ENCODE measurements around the gene AFAP1.

DNA sequence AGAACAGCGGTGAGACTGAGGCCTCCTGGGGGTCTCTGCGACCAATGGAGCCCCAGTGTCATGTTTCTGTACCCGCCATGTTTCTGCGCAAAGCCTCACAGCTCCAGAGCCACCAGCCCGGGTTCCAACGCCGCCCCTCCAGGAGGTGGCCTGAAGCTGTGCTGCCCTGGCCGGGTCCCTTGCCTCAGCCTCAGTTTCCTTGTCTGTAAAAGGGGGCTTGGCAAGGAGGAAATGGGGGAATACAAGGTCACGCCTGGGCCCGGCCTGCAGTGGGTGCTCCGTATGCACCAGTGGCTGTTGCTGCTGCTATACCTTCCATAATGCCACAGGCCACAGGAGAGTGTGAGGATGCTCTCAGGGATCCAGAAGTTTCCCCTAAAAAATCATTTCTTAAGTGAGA lies 229.5 kb downstream of the AFAP1 start:
- TF ChIP-seq EGR1 (IDR thresholded peaks at IDR 0.05) (no peak), TCF12 (IDR thresholded peaks at IDR 0.05; ENCODE audit: low read depth) (no peak), TEAD4 (IDR thresholded peaks at IDR 0.05) (no peak), RAD21 (IDR thresholded peaks at IDR 0.05; ENCODE audit: low read depth) (no peak), CREB1 (IDR thresholded peaks at IDR 0.05; ENCODE audit: low read depth) (no peak), YY1 (IDR thresholded peaks at IDR 0.05; ENCODE audit: low read depth) (no peak), ZBTB7A (IDR thresholded peaks at IDR 0.05; ENCODE audit: low read depth) (no peak), CEBPB (IDR thresholded peaks at IDR 0.05) (no peak), TAF1 (IDR thresholded peaks at IDR 0.05; ENCODE audit: low read depth) (no peak), EP300 (IDR thresholded peaks at IDR 0.05; ENCODE audit: borderline replicate concordance) (no peak)
- TF ChIP-seq, protein P1, sequence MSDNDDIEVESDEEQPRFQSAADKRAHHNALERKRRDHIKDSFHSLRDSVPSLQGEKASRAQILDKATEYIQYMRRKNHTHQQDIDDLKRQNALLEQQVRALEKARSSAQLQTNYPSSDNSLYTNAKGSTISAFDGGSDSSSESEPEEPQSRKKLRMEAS (IDR thresholded peaks at IDR 0.05): no peak
- TF ChIP-seq, protein P2, sequence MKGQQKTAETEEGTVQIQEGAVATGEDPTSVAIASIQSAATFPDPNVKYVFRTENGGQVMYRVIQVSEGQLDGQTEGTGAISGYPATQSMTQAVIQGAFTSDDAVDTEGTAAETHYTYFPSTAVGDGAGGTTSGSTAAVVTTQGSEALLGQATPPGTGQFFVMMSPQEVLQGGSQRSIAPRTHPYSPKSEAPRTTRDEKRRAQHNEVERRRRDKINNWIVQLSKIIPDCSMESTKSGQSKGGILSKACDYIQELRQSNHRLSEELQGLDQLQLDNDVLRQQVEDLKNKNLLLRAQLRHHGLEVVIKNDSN (IDR thresholded peaks at IDR 0.05): no peak
- TF ChIP-seq, protein P3, sequence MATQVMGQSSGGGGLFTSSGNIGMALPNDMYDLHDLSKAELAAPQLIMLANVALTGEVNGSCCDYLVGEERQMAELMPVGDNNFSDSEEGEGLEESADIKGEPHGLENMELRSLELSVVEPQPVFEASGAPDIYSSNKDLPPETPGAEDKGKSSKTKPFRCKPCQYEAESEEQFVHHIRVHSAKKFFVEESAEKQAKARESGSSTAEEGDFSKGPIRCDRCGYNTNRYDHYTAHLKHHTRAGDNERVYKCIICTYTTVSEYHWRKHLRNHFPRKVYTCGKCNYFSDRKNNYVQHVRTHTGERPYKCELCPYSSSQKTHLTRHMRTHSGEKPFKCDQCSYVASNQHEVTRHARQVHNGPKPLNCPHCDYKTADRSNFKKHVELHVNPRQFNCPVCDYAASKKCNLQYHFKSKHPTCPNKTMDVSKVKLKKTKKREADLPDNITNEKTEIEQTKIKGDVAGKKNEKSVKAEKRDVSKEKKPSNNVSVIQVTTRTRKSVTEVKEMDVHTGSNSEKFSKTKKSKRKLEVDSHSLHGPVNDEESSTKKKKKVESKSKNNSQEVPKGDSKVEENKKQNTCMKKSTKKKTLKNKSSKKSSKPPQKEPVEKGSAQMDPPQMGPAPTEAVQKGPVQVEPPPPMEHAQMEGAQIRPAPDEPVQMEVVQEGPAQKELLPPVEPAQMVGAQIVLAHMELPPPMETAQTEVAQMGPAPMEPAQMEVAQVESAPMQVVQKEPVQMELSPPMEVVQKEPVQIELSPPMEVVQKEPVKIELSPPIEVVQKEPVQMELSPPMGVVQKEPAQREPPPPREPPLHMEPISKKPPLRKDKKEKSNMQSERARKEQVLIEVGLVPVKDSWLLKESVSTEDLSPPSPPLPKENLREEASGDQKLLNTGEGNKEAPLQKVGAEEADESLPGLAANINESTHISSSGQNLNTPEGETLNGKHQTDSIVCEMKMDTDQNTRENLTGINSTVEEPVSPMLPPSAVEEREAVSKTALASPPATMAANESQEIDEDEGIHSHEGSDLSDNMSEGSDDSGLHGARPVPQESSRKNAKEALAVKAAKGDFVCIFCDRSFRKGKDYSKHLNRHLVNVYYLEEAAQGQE (IDR thresholded peaks at IDR 0.05; ENCODE audit: low read depth): no peak
